Adrenal gland (tissue), 12 donors: ENCODE data around the gene PCSK6. TPM values are rescaled to one million over a fixed set of nuclear protein-coding genes. Genes with fewer than 3 reads are reported as not detected.

Source experiments
- DNase-seq, 7 donors: peaks; one replicate each; pipeline ENCODE4 v3.0.0-alpha.2; 2019 to 2020
- H3K27ac ChIP-seq, 5 donors: fragments of 200-600 bp; sonication (generic) in 4 of 5; 1 replicate in 3 of 5; 2 replicates in 2 of 5; pipeline versions ENCODE4 v1.5.1 to v1.8.0; 2016 to 2020; ENCODE audit warnings: mild to moderate bottlenecking in 1 of 5
- H3K27me3 ChIP-seq: fragments of 200-600 bp; 2 replicates; pipeline ENCODE4 v1.8.0; 2021
- H3K36me3 ChIP-seq, 2 donors: fragments of 200-600 bp; replicated peaks in 1 of 2; 1 replicate in 1 of 2; 2 replicates in 1 of 2; pipeline versions ENCODE4 v1.5.1 to v1.8.0; 2018 to 2022
- H3K4me1 ChIP-seq, 2 donors: fragments of 200-600 bp; replicated peaks in 1 of 2; 1 replicate in 1 of 2; 2 replicates in 1 of 2; pipeline versions ENCODE4 v1.5.1 to v1.8.0; 2018 to 2021
- H3K4me3 ChIP-seq, 4 donors: fragments of 200-600 bp; sonication (generic) in 3 of 4; one replicate each; pipeline ENCODE4 v1.5.1; 2016 to 2018
- H3K9me3 ChIP-seq, 3 donors: fragments of 200-600 bp; sonication (generic) in 1 of 3; replicated peaks in 1 of 3; 1 replicate in 2 of 3; 2 replicates in 1 of 3; pipeline versions ENCODE4 v1.5.1 to v1.8.0; 2016 to 2021
- CTCF ChIP-seq, 6 experiments: fragments of 450-650 bp in 4 of 6; fragments of 200-600 bp in 2 of 6; sonication (generic) in 1 of 6; IDR thresholded peaks; 1 replicate in 5 of 6; 2 replicates in 1 of 6; pipeline versions ENCODE4 v1.5.1 to v1.8.0; 2016 to 2021; ENCODE audit warnings: antibody characterized with exemption in 6 of 6, mild to moderate bottlenecking in 2 of 6, moderate library complexity in 1 of 6
- POLR2A ChIP-seq, 2 donors: fragments of 450-650 bp; IDR thresholded peaks; one replicate each; pipeline ENCODE4 v1.6.1; 2017; ENCODE audit warnings: antibody characterized with exemption in 2 of 2, mild to moderate bottlenecking in 2 of 2, moderate library complexity in 1 of 2
- WGBS, 4 donors: extraction: QIAGEN DNeasy Blood & Tissue Kit in 2 of 4; methylation state at CpG; one replicate each; pipeline versions ENCODE4 v1.1.5 to v1.1.7; 2013 to 2017; 5-methylcytosine and 5-hydroxymethylcytosine counted together
- intact Hi-C, 2 donors: fragments of 100-400 bp; cut with DNase I; formaldehyde crosslinking; loops; one replicate each; pipeline versions ENCODE4 v1.14.1 to v1.15.0; 2022 to 2023
- polyA plus RNA-seq, 3 donors: library from polyadenylated mRNA; stranded (reverse); fragments of 200-250 nt in 2 of 3; fragments of 350-450 nt in 1 of 3; fragmentation: Illumina TruSeq in 1 of 3; extraction: RNeasy Lipid Tissue Mini Kit (QIAGEN cat#74804) in 1 of 3; gene quantifications; one replicate each; pipeline ENCODE4 v1.2.3, GENCODE V29; 2013 to 2014
- total RNA-seq, 9 donors: library from RNA; depleted of rRNA in 4 of 9; stranded (reverse); fragments of >200 nt in 4 of 9; fragments of 120-200 nt in 1 of 9; fragmentation: NEBNext Ultra II Directional in 1 of 9; extraction: Animal tissue kit (Norgen Biotek cat#: 25700) in 1 of 9; gene quantifications; one replicate each; pipeline versions ENCODE4 v1.1.0 to v1.2.4, GENCODE V29; 2013 to 2023
- donor health status: healthy with polysubstance abuse.
- donor health status: Bipolar disorder and iron deficiency.
- donor health status: DM: yes; HTN: yes; CAD: no.
- donor health status: DM: no; HTN: no; CAD: no.
- donor health status: DM: no; HTN: no; CAD: no.
- donor health status: DM: yes; HTN: yes; CAD: no.

Gene PCSK6
- total and polyA plus RNA-seq, 12 donors: 0.88 to 53.0 (median 5.6) TPM

GRCh38 chr15:101483462-101483861 lies 6.0 kb downstream of the PCSK6 start:
- no peak for TF ChIP-seq CTCF (IDR thresholded peaks at IDR 0.05)
- no peak for TF ChIP-seq POLR2A (IDR thresholded peaks at IDR 0.05)
- H3K4me3 ChIP-seq: no peak overlapping the region
- H3K27ac ChIP-seq: no peak overlapping the region
- no peaks in the 10 kb centered on the region for H3K36me3 ChIP-seq
- no peak for DNase-seq
- H3K27me3 ChIP-seq: peaks cover 5% of the 10 kb centered on the region
- H3K9me3 ChIP-seq: no peaks in the 10 kb centered on the region
- WGBS, 4 donors: 85 to 91% (median 89%) methylated on average over 6 of the region's 6 CpGs
- H3K4me1 ChIP-seq: no peaks in the 10 kb centered on the region
- intact Hi-C loops: loop anchor here in 1 of 2 donors (10.0 kb wide), 1 partner anchor 119 kb away; no protein-coding TSS in a partner anchor

- Histone ChIP-seq H3K36me3 (no peaks in the 10 kb centered on the region), H3K4me1 (no peaks in the 10 kb centered on the region), H3K9me3 (no peaks in the 10 kb centered on the region), H3K4me3 (no peak overlapping the region), H3K27ac (no peak overlapping the region), H3K27me3 (no peaks in the 10 kb centered on the region)
- peak in 1 of 7 donors; percentile 44 for DNase-seq
- TF ChIP-seq POLR2A (IDR thresholded peaks at IDR 0.05): no peak
- no peak for TF ChIP-seq CTCF (IDR thresholded peaks at IDR 0.05)
- WGBS, 4 donors: 77 to 89% (median 86%) methylated on average over 16 to 21 of the region's 21 CpGs
- intact Hi-C loops: loop anchor here in 1 of 2 donors (10.0 kb wide), 1 partner anchor 118 kb away; no protein-coding TSS in a partner anchor
These were observed 6.8 kb downstream of the PCSK6 start for GRCh38 chr15:101482526-101483371.

- H3K9me3 ChIP-seq: no peaks in the 10 kb centered on the region
- no peaks in the 10 kb centered on the region for H3K4me1 ChIP-seq
- no peak for DNase-seq
- no peak for TF ChIP-seq CTCF (IDR thresholded peaks at IDR 0.05)
- TF ChIP-seq POLR2A (IDR thresholded peaks at IDR 0.05): no peak
- H3K27ac ChIP-seq: no peak overlapping the region
- H3K27me3 ChIP-seq: no peaks in the 10 kb centered on the region
- WGBS, 4 donors: 89 to 96% (median 93%) methylated on average over 9 to 17 of the region's 17 CpGs
- intact Hi-C loops: loop anchor here in 1 of 2 donors (10.0 kb wide), 1 partner anchor 117 kb away; no protein-coding TSS in a partner anchor
- H3K36me3 ChIP-seq: no peaks in the 10 kb centered on the region
- H3K4me3 ChIP-seq: no peak overlapping the region
These were observed 7.5 kb downstream of the PCSK6 start for GRCh38 chr15:101481917-101482525.

GRCh38 chr15:101481381-101481705 lies 8.2 kb downstream of the PCSK6 start:
- Histone ChIP-seq H3K9me3 (no peaks in the 10 kb centered on the region), H3K4me3 (no peak overlapping the region), H3K36me3 (no peaks in the 10 kb centered on the region), H3K27me3 (no peaks in the 10 kb centered on the region), H3K27ac (no peak overlapping the region), H3K4me1 (no peaks in the 10 kb centered on the region)
- no peak for TF ChIP-seq CTCF (IDR thresholded peaks at IDR 0.05)
- TF ChIP-seq POLR2A (IDR thresholded peaks at IDR 0.05): no peak
- intact Hi-C loops: loop anchor here in 1 of 2 donors (10.0 kb wide), 1 partner anchor 117 kb away; no protein-coding TSS in a partner anchor
- 86 to 91% (median 88%) methylated on average over 8 of the region's 8 CpGs for WGBS, 4 donors
- no peak for DNase-seq
